ENCODE results near the gene RTN4R. TPM values are rescaled to one million over a fixed set of nuclear protein-coding genes. Genes with fewer than 3 reads are reported as not detected.
"Not testable (repeated sequence)": the region's sequence is repeated elsewhere in the genome, so short reads cannot be mapped to it uniquely, and the experiment has no call there.

RTN4R gene
- total and polyA plus RNA-seq, 2 of the 8 experiments (the other 6 are each of a cell fraction or from before 2014, with no cell fraction given) = 21.8 to 41.3 TPM

DNA sequence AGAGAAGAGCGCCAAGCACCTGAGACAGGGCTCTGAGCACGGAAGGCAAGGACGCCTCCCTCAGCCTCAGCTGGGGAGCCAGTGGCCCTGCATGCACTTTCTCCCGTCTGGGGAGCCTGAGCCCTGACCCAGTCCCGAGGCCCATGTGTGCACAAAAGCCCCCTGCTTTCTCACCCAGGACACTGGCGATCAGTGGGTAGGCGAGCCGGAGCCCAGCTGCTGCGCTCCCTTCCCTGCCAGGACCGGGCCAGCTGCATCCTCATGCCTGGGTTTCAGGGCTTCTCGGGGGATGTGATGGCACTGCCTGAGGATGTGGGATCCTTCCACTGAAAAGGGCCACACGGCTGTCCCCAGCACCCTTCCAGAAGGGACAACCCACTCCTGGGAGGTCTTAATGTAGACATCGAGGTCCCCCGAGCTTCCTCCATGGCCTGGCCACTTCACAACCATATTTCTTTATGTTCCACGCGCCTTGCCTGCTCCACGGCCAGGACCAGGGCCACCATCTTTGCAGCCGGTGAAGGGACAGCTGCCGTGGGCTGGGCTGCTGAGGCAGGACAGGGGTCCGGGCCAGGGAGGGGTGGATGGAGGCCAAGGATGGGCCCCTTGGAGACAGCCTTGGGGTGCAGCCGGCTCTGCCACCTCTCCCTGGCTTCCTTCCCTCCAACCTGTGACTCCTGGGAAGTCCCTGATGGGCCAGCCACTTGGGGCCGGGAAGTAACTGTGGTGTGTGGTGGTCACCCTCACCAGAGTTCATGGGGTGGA is 10.8 kb upstream of the RTN4R start:
- H2AK5ac ChIP-seq (ENCODE audit: low read depth, low read length); H3K4me1 ChIP-seq (replicated peaks in 1 of 4; ENCODE audit: control insufficient read depth in 3 of 4, insufficient read depth in 4 of 4, low read length in 3 of 4); H2BK120ac ChIP-seq (replicated peaks; ENCODE audit: low read depth, low read length); H3K36me3 ChIP-seq (ENCODE audit: control insufficient read depth in 2 of 4, insufficient read depth in 4 of 4, low read length in 3 of 4); H2AFZ ChIP-seq (ENCODE audit: low read length); H3K27ac ChIP-seq (ENCODE audit: low read depth, low read length); H3K9ac ChIP-seq (replicated peaks in 1 of 4; ENCODE audit: extremely low read depth in 1 of 4, low read depth in 3 of 4, low read length in 3 of 4); H2BK15ac ChIP-seq (ENCODE audit: low read length); H4K5ac ChIP-seq (ENCODE audit: insufficient read length, low read depth, low read length); H3K27me3 ChIP-seq (replicated peaks in 1 of 4; ENCODE audit: control insufficient read depth in 3 of 4, extremely low read depth in 1 of 4, insufficient read depth in 3 of 4, low read length in 3 of 4); H2BK12ac ChIP-seq (ENCODE audit: low read depth, low read length); H4K20me1 ChIP-seq (replicated peaks in 1 of 2; ENCODE audit: control insufficient read depth in 1 of 2, insufficient read depth in 2 of 2, low read length in 2 of 2); H3K79me1 ChIP-seq (ENCODE audit: low read depth, low read length); H3K23ac ChIP-seq (ENCODE audit: insufficient read length); FAIRE-seq; DNase-seq (ENCODE audit: low read depth in 1 of 2, low spot score in 2 of 2); H3K14ac ChIP-seq (ENCODE audit: insufficient read length); H3K4me2 ChIP-seq (ENCODE audit: insufficient read depth in 1 of 2, low read depth in 2 of 2, low read length in 2 of 2); H3K79me2 ChIP-seq (ENCODE audit: control insufficient read depth in 1 of 2, insufficient read depth in 2 of 2, low read length in 2 of 2); H4K91ac ChIP-seq (replicated peaks; ENCODE audit: insufficient read length, low read length); H3K23me2 ChIP-seq (ENCODE audit: low read depth, low read length); H3K18ac ChIP-seq (ENCODE audit: extremely low read depth, low read length); H2BK5ac ChIP-seq (ENCODE audit: low read depth, low read length); H3K4ac ChIP-seq (replicated peaks; ENCODE audit: insufficient read length, low read depth, low read length); H2BK20ac ChIP-seq (ENCODE audit: low read length); POLR2A ChIA-PET (ENCODE audit: partially characterized antibody); H3K56ac ChIP-seq (replicated peaks; ENCODE audit: insufficient read length, low read depth, low read length); H3K4me3 ChIP-seq (ENCODE audit: extremely low read depth in 1 of 4, insufficient read depth in 2 of 4, low read depth in 3 of 4, low read length in 4 of 4); H3K9me3 ChIP-seq (ENCODE audit: insufficient read depth in 2 of 2, low read depth in 1 of 2, low read length in 1 of 2): not testable (repeated sequence)
- CTCF ChIA-PET (ENCODE audit: partially characterized antibody) = interaction anchor here (1.4 to 1.5 kb wide), 2 partner anchors 33 to 122 kb away, joined by 3 to 4 read pairs; no protein-coding TSS in a partner anchor
- 90% methylated on average over 13 of the region's 22 CpGs; no CpG with 5 or more reads in 1 of the 2 experiments for WGBS, 2 experiments (ENCODE audit: extremely low coverage in 1 of 2, insufficient coverage in 1 of 2, insufficient read length in 1 of 2, insufficient replicate concordance in 2 of 2, low coverage in 1 of 2, low lambda C conversion rate in 2 of 2, missing lambda C conversion rate in 1 of 2)
- peak overlapping the region; percentile 14; the same call in 1 of the 2 replicates for H4K8ac ChIP-seq (ENCODE audit: extremely low read depth, insufficient read depth, low read length)

All from H1 (cell line).